NB4 (cell line): ENCODE measurements around the gene C20orf144.

Experiments
- POLR2A ChIP-seq: IDR thresholded peaks from 2 replicates; pipeline ENCODE4 v1.6.1; 2011; ENCODE audit warnings: mild to moderate bottlenecking; ENCODE audit not compliant: insufficient read length; ENCODE audit errors: extremely low read depth
- TF ChIP-seq, protein P1 (sequence below): IDR thresholded peaks from one replicate; pipeline ENCODE4 v1.5.1; 2012; ENCODE audit warnings: low read depth, low read length
- TF ChIP-seq, protein P2 (sequence below): IDR thresholded peaks from 2 replicates; pipeline ENCODE4 v1.6.1; 2011; ENCODE audit warnings: low read depth, low read length

DNA sequence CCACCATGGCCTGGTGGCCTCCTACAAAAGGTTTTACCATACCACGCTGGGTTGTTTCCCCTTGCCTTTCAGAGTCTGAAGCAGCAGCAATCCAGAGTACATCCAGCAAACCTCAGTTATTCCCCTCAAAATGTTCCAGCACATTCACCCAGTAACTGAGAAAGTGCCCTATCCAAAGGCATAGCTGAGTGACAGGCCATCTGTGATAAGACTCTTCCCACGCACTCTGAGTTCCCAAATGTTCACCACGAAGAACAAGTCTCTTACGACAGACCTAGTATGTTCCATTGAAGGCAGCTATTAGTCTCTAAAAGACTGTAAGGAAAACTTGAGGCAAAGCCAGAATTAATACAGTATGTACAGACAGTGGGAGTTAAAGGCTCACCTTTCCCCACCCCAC lies 31.6 kb upstream of the C20orf144 start:
- TF ChIP-seq, protein P1, sequence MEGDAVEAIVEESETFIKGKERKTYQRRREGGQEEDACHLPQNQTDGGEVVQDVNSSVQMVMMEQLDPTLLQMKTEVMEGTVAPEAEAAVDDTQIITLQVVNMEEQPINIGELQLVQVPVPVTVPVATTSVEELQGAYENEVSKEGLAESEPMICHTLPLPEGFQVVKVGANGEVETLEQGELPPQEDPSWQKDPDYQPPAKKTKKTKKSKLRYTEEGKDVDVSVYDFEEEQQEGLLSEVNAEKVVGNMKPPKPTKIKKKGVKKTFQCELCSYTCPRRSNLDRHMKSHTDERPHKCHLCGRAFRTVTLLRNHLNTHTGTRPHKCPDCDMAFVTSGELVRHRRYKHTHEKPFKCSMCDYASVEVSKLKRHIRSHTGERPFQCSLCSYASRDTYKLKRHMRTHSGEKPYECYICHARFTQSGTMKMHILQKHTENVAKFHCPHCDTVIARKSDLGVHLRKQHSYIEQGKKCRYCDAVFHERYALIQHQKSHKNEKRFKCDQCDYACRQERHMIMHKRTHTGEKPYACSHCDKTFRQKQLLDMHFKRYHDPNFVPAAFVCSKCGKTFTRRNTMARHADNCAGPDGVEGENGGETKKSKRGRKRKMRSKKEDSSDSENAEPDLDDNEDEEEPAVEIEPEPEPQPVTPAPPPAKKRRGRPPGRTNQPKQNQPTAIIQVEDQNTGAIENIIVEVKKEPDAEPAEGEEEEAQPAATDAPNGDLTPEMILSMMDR, result no peak
- no peak for TF ChIP-seq POLR2A
- TF ChIP-seq, protein P2, sequence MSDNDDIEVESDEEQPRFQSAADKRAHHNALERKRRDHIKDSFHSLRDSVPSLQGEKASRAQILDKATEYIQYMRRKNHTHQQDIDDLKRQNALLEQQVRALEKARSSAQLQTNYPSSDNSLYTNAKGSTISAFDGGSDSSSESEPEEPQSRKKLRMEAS, result no peak
